ENCODE data around the gene RNF126. TPM values are rescaled to one million over a fixed set of nuclear protein-coding genes. Genes with fewer than 3 reads are reported as not detected.
"Not testable (repeated sequence)": the region's sequence is repeated elsewhere in the genome, so short reads cannot be mapped to it uniquely, and the experiment has no call there.

RNF126 gene
- total and polyA plus RNA-seq, 2 donors = 16.1 to 38.2 TPM

- H3K4me1 ChIP-seq (ENCODE audit: control insufficient read depth in 2 of 2, insufficient read depth in 2 of 2, low read length in 2 of 2) = no peaks in the 10 kb centered on the region
- no peak overlapping the region for H3K4me3 ChIP-seq (ENCODE audit: low read length in 2 of 2)
- H3K36me3 ChIP-seq (ENCODE audit: control insufficient read depth in 2 of 2, insufficient read depth in 2 of 2, low read length in 1 of 2) = no peaks in the 10 kb centered on the region
- no peak overlapping the region for H3K27ac ChIP-seq (ENCODE audit: low read depth in 1 of 2, low read length in 1 of 2)
- peaks cover 0 to 16% of the 10 kb centered on the region in 2 donors for H3K9me3 ChIP-seq (ENCODE audit: control insufficient read depth in 2 of 2, insufficient read depth in 1 of 2, low read length in 1 of 2)
- WGBS = 84% methylated on average over 9 of the region's 9 CpGs
- no peak for DNase-seq (ENCODE audit: low read depth in 6 of 9, low spot score in 9 of 9)
- peaks cover 10 to 46% of the 10 kb centered on the region in 2 donors for H3K27me3 ChIP-seq (ENCODE audit: control insufficient read depth in 2 of 2, insufficient read depth in 1 of 2, low read length in 1 of 2)
These were observed 7.6 kb upstream of the RNF126 start for GRCh38 chr19:670609-671075.

DNA sequence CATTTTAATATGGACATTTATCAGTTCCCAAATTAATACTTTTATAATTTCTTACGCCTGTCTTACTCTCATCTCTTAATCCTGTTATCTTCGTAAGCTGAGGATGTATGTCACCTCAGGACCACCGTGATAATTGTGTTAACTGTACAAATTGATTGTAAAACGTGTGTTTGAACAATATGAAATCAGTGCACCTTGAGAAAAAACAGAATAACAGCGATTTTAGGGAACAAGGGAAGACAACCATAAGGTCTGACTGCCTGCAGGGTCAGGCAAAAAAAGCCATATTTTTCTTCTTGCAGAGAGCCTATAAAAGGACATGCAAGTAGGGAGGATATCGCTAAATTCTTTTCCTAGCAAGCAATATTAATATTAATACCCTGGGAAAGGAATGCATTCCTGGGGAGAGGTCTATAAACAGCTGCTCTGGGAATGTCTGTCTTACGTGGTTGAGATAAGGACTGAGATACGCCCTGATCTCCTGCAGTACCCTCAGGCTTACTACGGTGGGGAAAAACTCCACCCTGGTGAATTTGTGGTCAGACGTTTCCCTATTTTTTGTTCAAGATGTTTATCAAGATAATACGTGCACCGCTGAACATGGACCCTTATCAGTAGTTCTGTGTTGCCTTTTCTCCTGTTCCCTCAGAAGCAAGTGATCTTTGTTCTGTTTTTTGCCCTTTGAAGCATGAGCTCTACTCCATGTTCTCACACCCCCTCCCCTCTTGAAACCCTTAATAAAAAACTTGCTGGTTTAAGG is 5.8 kb upstream of the RNF126 start:
- not testable (repeated sequence) for H3K4me3 ChIP-seq (ENCODE audit: low read length in 2 of 2); H3K36me3 ChIP-seq (ENCODE audit: control insufficient read depth in 2 of 2, insufficient read depth in 2 of 2, low read length in 1 of 2); DNase-seq (ENCODE audit: low read depth in 6 of 9, low spot score in 9 of 9); H3K27ac ChIP-seq (ENCODE audit: low read depth in 1 of 2, low read length in 1 of 2); H3K4me1 ChIP-seq (ENCODE audit: control insufficient read depth in 2 of 2, insufficient read depth in 2 of 2, low read length in 2 of 2)
- WGBS = 35% methylated on average over 12 of the region's 12 CpGs
- H3K9me3 ChIP-seq (ENCODE audit: control insufficient read depth in 2 of 2, insufficient read depth in 1 of 2, low read length in 1 of 2) = peaks cover 0 to 24% of the 10 kb centered on the region in 2 donors
- H3K27me3 ChIP-seq (ENCODE audit: control insufficient read depth in 2 of 2, insufficient read depth in 1 of 2, low read length in 1 of 2) = peaks cover 0 to 28% of the 10 kb centered on the region in 2 donors

DNA sequence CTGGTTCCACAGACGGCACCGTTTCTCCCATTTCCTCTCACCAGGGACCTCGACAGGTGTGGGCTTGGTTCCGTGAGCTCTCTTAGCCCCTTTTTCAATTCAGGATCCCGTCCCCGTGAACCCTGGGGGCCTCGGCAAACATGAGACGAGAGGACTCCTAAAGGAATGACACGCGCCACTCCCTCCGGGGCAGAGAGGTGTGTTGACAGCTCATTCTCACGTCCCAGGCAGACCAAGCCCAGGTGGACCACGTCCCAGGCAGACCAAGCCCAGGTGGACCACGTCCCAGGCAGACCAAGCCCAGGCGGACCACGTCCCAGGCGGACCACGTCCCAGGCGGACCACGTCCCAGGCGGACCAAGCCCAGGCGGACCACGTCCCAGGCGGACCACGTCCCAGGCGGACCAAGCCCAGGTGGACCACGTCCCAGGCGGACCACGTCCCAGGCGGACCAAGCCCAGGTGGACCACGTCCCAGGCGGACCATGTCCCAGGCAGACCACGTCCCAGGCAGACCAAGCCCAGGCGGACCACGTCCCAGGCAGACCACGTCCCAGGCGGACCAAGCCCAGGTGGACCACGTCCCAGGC is 4.1 kb upstream of the RNF126 start:
- WGBS = 93% methylated on average over 38 of the region's 38 CpGs

DNA sequence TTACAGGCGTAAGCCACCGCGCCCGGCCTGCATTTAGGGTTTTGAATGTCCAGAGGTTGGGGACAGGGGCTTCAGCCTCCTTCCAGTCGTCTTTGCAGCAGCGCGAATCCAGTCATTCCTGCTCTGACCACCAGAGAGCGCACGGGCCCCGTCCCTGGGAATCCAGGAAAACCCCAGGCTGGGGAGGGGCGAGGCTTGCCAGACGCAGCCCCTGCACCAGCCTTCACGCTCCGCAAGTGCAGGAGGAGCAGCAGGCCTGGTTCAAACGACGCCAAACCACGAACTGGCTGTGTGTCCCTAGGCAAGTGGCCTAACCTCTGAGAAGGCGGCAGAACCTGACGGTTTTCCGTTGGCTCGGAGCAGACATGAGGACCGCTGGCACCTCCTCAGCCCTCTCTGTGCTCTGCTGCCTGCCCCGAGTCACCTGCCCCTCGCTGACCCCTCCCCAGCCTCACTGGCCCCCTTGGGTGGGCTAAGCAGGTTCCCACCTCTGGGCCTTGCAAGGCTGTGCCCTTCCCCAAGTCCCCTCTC is 2.0 kb upstream of the RNF126 start:
- H3K9me3 ChIP-seq (ENCODE audit: control insufficient read depth in 2 of 2, insufficient read depth in 1 of 2, low read length in 1 of 2) = peaks cover 0 to 27% of the 10 kb centered on the region in 2 donors
- H3K27me3 ChIP-seq (ENCODE audit: control insufficient read depth in 2 of 2, insufficient read depth in 1 of 2, low read length in 1 of 2) = peaks cover 0 to 9% of the 10 kb centered on the region in 2 donors
- peaks cover 0 to 2% of the 10 kb centered on the region in 2 donors for H3K36me3 ChIP-seq (ENCODE audit: control insufficient read depth in 2 of 2, insufficient read depth in 2 of 2, low read length in 1 of 2)
- no peak overlapping the region for H3K4me3 ChIP-seq (ENCODE audit: low read length in 2 of 2)
- peak in 6 of 9 donors; percentile 49 to 83 (median 70) for DNase-seq (ENCODE audit: low read depth in 6 of 9, low spot score in 9 of 9)
- H3K4me1 ChIP-seq (ENCODE audit: control insufficient read depth in 2 of 2, insufficient read depth in 2 of 2, low read length in 2 of 2) = peaks cover 24 to 34% of the 10 kb centered on the region in 2 donors
- 18% methylated on average over 24 of the region's 24 CpGs for WGBS
- H3K27ac ChIP-seq (ENCODE audit: low read depth in 1 of 2, low read length in 1 of 2) = no peak overlapping the region

More for the DNA sequence above, 4.1 kb upstream of the RNF126 start:
- H3K27ac ChIP-seq (ENCODE audit: low read depth in 1 of 2, low read length in 1 of 2); DNase-seq (ENCODE audit: low read depth in 6 of 9, low spot score in 9 of 9); H3K36me3 ChIP-seq (ENCODE audit: control insufficient read depth in 2 of 2, insufficient read depth in 2 of 2, low read length in 1 of 2); H3K4me3 ChIP-seq (ENCODE audit: low read length in 2 of 2): not testable (repeated sequence)
- Histone ChIP-seq H3K9me3 (ENCODE audit: control insufficient read depth in 2 of 2, insufficient read depth in 1 of 2, low read length in 1 of 2) (peaks cover 0 to 27% of the 10 kb centered on the region in 2 donors), H3K4me1 (ENCODE audit: control insufficient read depth in 2 of 2, insufficient read depth in 2 of 2, low read length in 2 of 2) (peaks cover 8 to 14% of the 10 kb centered on the region in 2 donors), H3K27me3 (ENCODE audit: control insufficient read depth in 2 of 2, insufficient read depth in 1 of 2, low read length in 1 of 2) (peaks cover 0 to 19% of the 10 kb centered on the region in 2 donors)

GRCh38 chr19:663682-664117 is 686 bp upstream of the RNF126 start:
- WGBS = 73% methylated on average over 18 of the region's 18 CpGs
- DNase-seq (ENCODE audit: low read depth in 6 of 9, low spot score in 9 of 9) = no peak
- peaks cover 25 to 40% of the 10 kb centered on the region in 2 donors for H3K4me1 ChIP-seq (ENCODE audit: control insufficient read depth in 2 of 2, insufficient read depth in 2 of 2, low read length in 2 of 2)
- peak overlapping the region; percentile 46 to 95 for H3K4me3 ChIP-seq (ENCODE audit: low read length in 2 of 2)
- H3K9me3 ChIP-seq (ENCODE audit: control insufficient read depth in 2 of 2, insufficient read depth in 1 of 2, low read length in 1 of 2) = peaks cover 0 to 27% of the 10 kb centered on the region in 2 donors
- H3K27me3 ChIP-seq (ENCODE audit: control insufficient read depth in 2 of 2, insufficient read depth in 1 of 2, low read length in 1 of 2) = peaks cover 0 to 3% of the 10 kb centered on the region in 2 donors
- peaks cover 4 to 7% of the 10 kb centered on the region in 2 donors for H3K36me3 ChIP-seq (ENCODE audit: control insufficient read depth in 2 of 2, insufficient read depth in 2 of 2, low read length in 1 of 2)
- H3K27ac ChIP-seq (ENCODE audit: low read depth in 1 of 2, low read length in 1 of 2) = peak overlapping the region; percentile 67 to 73

DNA sequence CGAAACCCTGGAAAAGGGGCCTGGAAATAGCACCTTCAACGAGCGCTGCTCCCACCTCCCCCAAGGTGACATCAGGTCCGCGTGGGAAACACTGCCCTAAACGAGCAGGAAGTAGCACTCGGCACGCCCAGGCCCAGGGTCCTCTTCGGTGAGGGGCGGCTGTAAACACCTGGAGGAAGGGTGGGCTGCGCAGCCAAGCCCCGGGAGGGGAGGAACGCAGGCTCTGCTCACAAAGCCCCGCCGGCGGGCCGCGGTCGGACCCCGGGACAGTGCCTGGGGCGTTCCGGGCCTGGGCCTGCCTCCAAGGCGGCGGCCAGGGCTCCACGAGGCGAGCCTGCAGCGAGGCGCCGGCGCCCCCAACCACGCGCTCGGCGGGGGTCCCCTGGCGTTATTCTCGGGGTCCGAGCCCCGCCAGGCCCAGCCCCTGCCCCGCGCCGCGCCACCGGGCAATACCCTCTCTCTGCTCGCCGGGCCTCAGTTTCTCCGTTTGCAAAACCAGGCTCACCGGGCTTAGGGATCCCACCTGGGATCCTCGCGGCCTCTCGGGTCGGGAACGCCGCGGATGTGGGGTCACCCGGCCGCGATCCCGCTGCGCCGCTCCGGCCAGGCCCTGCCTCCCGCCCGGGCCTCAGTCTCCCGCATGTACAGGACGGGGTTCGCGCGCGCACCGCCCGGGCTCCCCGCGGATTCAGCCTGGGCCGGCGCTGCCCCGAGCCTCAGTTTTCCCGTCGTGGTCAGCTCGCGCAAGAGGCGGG is 630 bp downstream of the RNF126 start:
- H3K27me3 ChIP-seq (ENCODE audit: control insufficient read depth in 2 of 2, insufficient read depth in 1 of 2, low read length in 1 of 2) = no peaks in the 10 kb centered on the region
- H3K36me3 ChIP-seq (ENCODE audit: control insufficient read depth in 2 of 2, insufficient read depth in 2 of 2, low read length in 1 of 2) = peaks cover 16 to 20% of the 10 kb centered on the region in 2 donors
- H3K4me1 ChIP-seq (ENCODE audit: control insufficient read depth in 2 of 2, insufficient read depth in 2 of 2, low read length in 2 of 2) = peaks cover 25 to 40% of the 10 kb centered on the region in 2 donors
- peaks cover 0 to 18% of the 10 kb centered on the region in 2 donors for H3K9me3 ChIP-seq (ENCODE audit: control insufficient read depth in 2 of 2, insufficient read depth in 1 of 2, low read length in 1 of 2)
- H3K4me3 ChIP-seq (ENCODE audit: low read length in 2 of 2) = peak overlapping the region; percentile 66 to 95
- WGBS = under 1% methylated on average over 81 of the region's 81 CpGs
- peak in 5 of 9 donors; percentile 40 to 79 (median 54) for DNase-seq (ENCODE audit: low read depth in 6 of 9, low spot score in 9 of 9)
- H3K27ac ChIP-seq (ENCODE audit: low read depth in 1 of 2, low read length in 1 of 2) = peak overlapping the region; percentile 82 to 89

DNA sequence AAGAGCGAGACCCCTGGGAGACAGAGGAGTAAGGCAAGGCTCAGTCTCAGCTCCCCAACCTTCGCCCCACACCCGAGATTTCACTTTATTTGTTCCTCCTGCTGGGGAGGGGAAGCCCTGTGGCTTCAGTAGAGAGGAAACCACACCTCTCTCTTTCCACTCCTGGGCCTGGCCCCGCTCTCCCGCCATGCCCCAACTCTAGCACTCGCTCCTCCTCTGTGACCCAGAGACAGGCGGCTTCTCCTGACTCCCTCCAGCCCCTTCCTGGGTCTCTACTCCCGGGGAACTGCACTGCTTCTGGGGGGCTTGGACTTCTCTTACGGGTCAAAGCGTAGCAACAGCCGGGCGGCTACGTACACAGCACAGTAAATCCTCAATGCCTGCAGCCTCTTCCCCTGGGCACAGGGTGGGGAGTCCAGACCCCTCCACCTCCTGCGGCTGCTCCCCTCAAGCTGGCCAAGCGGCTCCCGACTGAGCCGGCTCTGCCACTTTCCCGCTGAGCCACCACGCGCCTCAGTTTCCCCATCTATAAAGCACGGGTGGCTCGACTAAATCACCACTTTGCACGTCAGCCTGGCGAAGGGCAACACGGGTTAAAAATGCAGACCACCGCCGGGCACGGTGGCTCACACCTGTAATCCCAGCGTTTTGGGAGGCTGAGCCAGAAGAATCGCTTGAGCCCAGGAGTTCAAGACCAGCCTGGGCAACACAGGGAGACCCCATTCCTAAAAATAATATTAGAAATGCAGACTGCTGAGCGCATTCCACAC is 1.4 kb downstream of the RNF126 start:
- H3K9me3 ChIP-seq (ENCODE audit: control insufficient read depth in 2 of 2, insufficient read depth in 1 of 2, low read length in 1 of 2) = peaks cover 0 to 12% of the 10 kb centered on the region in 2 donors
- no peaks in the 10 kb centered on the region for H3K27me3 ChIP-seq (ENCODE audit: control insufficient read depth in 2 of 2, insufficient read depth in 1 of 2, low read length in 1 of 2)
- peaks cover 25 to 40% of the 10 kb centered on the region in 2 donors for H3K4me1 ChIP-seq (ENCODE audit: control insufficient read depth in 2 of 2, insufficient read depth in 2 of 2, low read length in 2 of 2)
- H3K4me3 ChIP-seq (ENCODE audit: low read length in 2 of 2) = peak overlapping the region; percentile 66 to 95
- DNase-seq (ENCODE audit: low read depth in 6 of 9, low spot score in 9 of 9) = peak in 3 of 9 donors; percentile 39 to 72 (median 41)
- peak overlapping the region; percentile 82 to 89 for H3K27ac ChIP-seq (ENCODE audit: low read depth in 1 of 2, low read length in 1 of 2)
- WGBS = 4% methylated on average over 31 of the region's 31 CpGs
- H3K36me3 ChIP-seq (ENCODE audit: control insufficient read depth in 2 of 2, insufficient read depth in 2 of 2, low read length in 1 of 2) = peaks cover 21 to 26% of the 10 kb centered on the region in 2 donors

- peak overlapping the region; percentile 82 to 89 for H3K27ac ChIP-seq (ENCODE audit: low read depth in 1 of 2, low read length in 1 of 2)
- DNase-seq (ENCODE audit: low read depth in 6 of 9, low spot score in 9 of 9) = no peak
- peaks cover 25 to 40% of the 10 kb centered on the region in 2 donors for H3K4me1 ChIP-seq (ENCODE audit: control insufficient read depth in 2 of 2, insufficient read depth in 2 of 2, low read length in 2 of 2)
- WGBS = 40% methylated on average over 20 of the region's 20 CpGs
- no peaks in the 10 kb centered on the region for H3K27me3 ChIP-seq (ENCODE audit: control insufficient read depth in 2 of 2, insufficient read depth in 1 of 2, low read length in 1 of 2)
- peak overlapping the region; percentile 66 to 95 for H3K4me3 ChIP-seq (ENCODE audit: low read length in 2 of 2)
- H3K36me3 ChIP-seq (ENCODE audit: control insufficient read depth in 2 of 2, insufficient read depth in 2 of 2, low read length in 1 of 2) = peaks cover 21 to 26% of the 10 kb centered on the region in 2 donors
- H3K9me3 ChIP-seq (ENCODE audit: control insufficient read depth in 2 of 2, insufficient read depth in 1 of 2, low read length in 1 of 2) = peaks cover 0 to 12% of the 10 kb centered on the region in 2 donors
These were observed 2.1 kb downstream of the RNF126 start for GRCh38 chr19:660793-661426.

All from thymus (tissue), 11 donors.